SJSA1 (cell line): ENCODE results near the gene GNAT1. TPM values are rescaled to one million over a fixed set of nuclear protein-coding genes. Genes with fewer than 3 reads are reported as not detected.

Experiments used
- DNase-seq, 2 experiments: peaks; one replicate each; pipeline ENCODE4 v3.0.0-alpha.2; 2015 to 2020; ENCODE audit warnings: low spot score in 2 of 2, low read depth in 1 of 2
- H3K27ac ChIP-seq: fragments of 250-450 bp; sonication (Bioruptor Pico); 2 replicates; pipeline ENCODE4 v1.5.1; 2020; ENCODE audit warnings: mild to moderate bottlenecking, moderate library complexity
- H3K27me3 ChIP-seq: fragments of 250-450 bp; sonication (Bioruptor Pico); replicated peaks from 2 replicates; pipeline ENCODE4 v1.5.1; 2020; ENCODE audit warnings: mild to moderate bottlenecking, moderate library complexity
- H3K36me3 ChIP-seq: fragments of 250-450 bp; sonication (Bioruptor Pico); 2 replicates; pipeline ENCODE4 v1.5.1; 2020; ENCODE audit warnings: mild to moderate bottlenecking
- H3K4me1 ChIP-seq: fragments of 250-450 bp; sonication (Bioruptor Pico); replicated peaks from 2 replicates; pipeline ENCODE4 v1.6.1; 2021; ENCODE audit warnings: mild to moderate bottlenecking
- H3K4me3 ChIP-seq: fragments of 250-450 bp; sonication (Bioruptor Pico); 2 replicates; pipeline ENCODE4 v1.5.1; 2020; ENCODE audit warnings: mild to moderate bottlenecking
- H3K9me3 ChIP-seq: fragments of 250-450 bp; sonication (Bioruptor Pico); replicated peaks from 2 replicates; pipeline ENCODE4 v1.5.1; 2020; ENCODE audit warnings: mild to moderate bottlenecking
- total RNA-seq: library from RNA; depleted of rRNA; stranded (reverse); fragments of >200 nt; shearing (Covaris generic); gene quantifications from 2 replicates; pipeline ENCODE4 v1.2.3, GENCODE V29; 2014; rRNA removed

Gene GNAT1
- total RNA-seq, 1 experiment from 2014 or later = not detected

DNA sequence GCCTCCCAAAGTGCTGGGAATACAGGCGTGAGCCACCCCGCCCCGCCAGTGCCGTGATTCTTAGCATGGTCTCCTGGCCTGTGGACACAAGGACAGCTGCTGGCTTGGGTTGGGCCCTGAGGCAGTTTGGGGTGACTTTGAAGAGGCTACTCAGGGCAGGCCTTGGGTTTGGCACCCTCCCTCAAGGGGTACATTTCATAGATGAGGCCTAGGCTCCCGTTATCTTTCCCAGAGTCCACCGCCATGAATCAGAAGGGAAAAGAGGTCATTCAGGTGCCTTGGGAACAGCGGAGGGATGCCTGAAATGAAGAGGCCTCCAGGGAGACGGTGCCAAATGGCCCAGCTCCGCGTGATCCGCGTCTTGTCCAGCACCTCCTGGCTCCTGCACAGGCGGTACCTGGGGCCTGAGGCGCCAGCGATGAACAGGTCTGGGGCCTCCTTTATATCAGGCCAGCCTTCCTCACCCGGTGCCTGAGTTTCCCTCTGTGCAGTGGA lies 53.9 kb downstream of the GNAT1 start:
- no peak overlapping the region for H3K4me3 ChIP-seq

DNA sequence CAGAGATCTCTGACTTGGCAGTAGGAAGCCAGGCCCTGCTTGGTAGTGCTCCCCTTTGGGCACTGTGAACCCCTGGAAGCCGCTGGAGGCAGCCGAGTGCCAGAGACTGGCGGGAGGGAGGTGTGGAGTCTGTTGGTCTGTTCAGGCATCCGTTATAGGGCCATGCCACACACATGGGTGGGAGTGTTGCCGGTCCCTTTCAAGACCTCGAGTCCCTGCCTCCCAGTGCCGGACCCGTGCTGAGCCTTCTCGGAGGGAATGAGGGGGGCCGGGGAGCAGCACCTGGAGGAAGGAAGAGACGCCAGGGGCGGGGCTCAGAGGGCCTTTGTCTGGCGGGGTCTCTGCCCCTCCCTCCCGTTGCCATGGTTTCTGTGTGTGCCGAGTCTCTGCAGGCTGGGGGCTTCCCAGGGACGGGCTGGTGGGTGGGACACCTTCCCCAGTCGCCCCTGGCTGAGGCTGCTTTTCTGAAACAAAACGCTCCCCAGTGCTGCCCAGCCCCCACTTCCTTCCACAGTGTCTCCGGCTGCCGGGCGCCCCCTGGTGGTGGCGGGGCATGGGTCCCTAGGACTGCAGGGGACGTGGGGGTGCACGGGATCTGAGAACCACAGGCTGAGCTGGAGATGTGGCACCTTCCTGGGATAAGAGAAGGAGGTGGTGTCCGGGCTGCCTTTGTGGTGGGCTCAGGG lies 54.6 kb downstream of the GNAT1 start:
- peak; percentile 89 to 91 for DNase-seq
- H3K4me3 ChIP-seq = peak overlapping the region; percentile 20
- peak overlapping the region; percentile 71 for H3K27ac ChIP-seq
- peaks cover 71% of the 10 kb centered on the region for H3K36me3 ChIP-seq
- peaks cover 65% of the 10 kb centered on the region for H3K4me1 ChIP-seq
- H3K27me3 ChIP-seq = no peaks in the 10 kb centered on the region
- no peaks in the 10 kb centered on the region for H3K9me3 ChIP-seq

More for the DNA sequence above, 53.9 kb downstream of the GNAT1 start:
- DNase-seq = no peak
- peaks cover 65% of the 10 kb centered on the region for H3K4me1 ChIP-seq
- H3K27ac ChIP-seq = peak overlapping the region; percentile 71
- H3K36me3 ChIP-seq = peaks cover 67% of the 10 kb centered on the region
- H3K27me3 ChIP-seq = no peaks in the 10 kb centered on the region
- no peaks in the 10 kb centered on the region for H3K9me3 ChIP-seq

DNA sequence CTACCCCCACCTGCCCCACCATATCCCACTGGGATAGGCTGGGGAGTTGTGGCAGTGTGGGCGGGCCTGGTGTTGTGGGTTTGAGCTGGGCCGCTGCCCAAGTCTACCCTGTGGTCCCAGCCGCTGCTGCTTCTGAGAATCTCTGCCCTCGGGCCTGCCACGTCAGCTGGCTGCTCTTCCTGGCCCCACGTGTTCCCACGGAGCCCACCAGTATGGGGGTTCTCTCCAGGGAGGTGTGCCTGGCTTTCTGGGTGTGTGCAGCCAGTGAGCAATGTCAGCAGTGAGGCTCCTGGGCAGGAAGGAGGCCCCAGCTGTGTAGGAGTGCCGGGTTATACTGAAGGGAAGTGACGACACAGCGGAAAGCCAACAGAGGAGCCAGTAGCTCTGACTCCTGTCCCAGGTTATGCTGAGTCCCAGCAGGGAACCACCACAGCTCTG lies 55.1 kb downstream of the GNAT1 start:
- H3K36me3 ChIP-seq = peaks cover 74% of the 10 kb centered on the region
- peak overlapping the region; percentile 71 for H3K27ac ChIP-seq
- H3K4me1 ChIP-seq = peaks cover 71% of the 10 kb centered on the region
- no peaks in the 10 kb centered on the region for H3K27me3 ChIP-seq
- H3K9me3 ChIP-seq = no peaks in the 10 kb centered on the region
- H3K4me3 ChIP-seq = no peak overlapping the region
- DNase-seq = peak; percentile 85 to 91

Other genes with a start within 250 kb of the GNAT1 start
- 65.3 and 84.6 TPM in 2 replicates for gene RBM5, start 102.7 kb upstream of the GNAT1 start, total RNA-seq
- gene SEMA3F, start 36.3 kb upstream of the GNAT1 start, total RNA-seq = 0.58 and 1.9 TPM in 2 replicates
- gene SLC38A3, start 13.7 kb downstream of the GNAT1 start, total RNA-seq = not detected in 2 replicates
- 178 and 214 TPM in 2 replicates for gene GNAI2, start 44.6 kb downstream of the GNAT1 start, total RNA-seq
- gene SEMA3B, start 77.5 kb downstream of the GNAT1 start, total RNA-seq = 2.6 and 6.5 TPM in 2 replicates
- not detected in 2 replicates for gene LSMEM2, start 87.5 kb downstream of the GNAT1 start, total RNA-seq
- gene IFRD2, start 100.8 kb downstream of the GNAT1 start, total RNA-seq = 70.9 and 81.8 TPM in 2 replicates
- gene HYAL3, start 107.8 kb downstream of the GNAT1 start, total RNA-seq = 1.6 and 3.1 TPM in 2 replicates
- gene NAA80, start 107.8 kb downstream of the GNAT1 start, total RNA-seq = 0.47 and 2.2 TPM in 2 replicates
- 0.18 TPM in 1 of 2 replicates, not detected in the other for gene HYAL1, start 112.0 kb downstream of the GNAT1 start, total RNA-seq
- 27.5 and 41.9 TPM in 2 replicates for gene HYAL2, start 131.1 kb downstream of the GNAT1 start, total RNA-seq
- gene TUSC2, start 136.6 kb downstream of the GNAT1 start, total RNA-seq = 18.7 and 46.7 TPM in 2 replicates
- gene RASSF1, start 149.2 kb downstream of the GNAT1 start, total RNA-seq = 17.4 and 21.1 TPM in 2 replicates
- gene ZMYND10, start 154.1 kb downstream of the GNAT1 start, total RNA-seq = 0.97 TPM in 1 of 2 replicates, not detected in the other
- gene NPRL2, start 159.2 kb downstream of the GNAT1 start, total RNA-seq = 4.9 and 9.9 TPM in 2 replicates
- 13.7 and 14.3 TPM in 2 replicates for gene CYB561D2, start 159.3 kb downstream of the GNAT1 start, total RNA-seq
- gene TMEM115, start 167.9 kb downstream of the GNAT1 start, total RNA-seq = 40.6 and 51.2 TPM in 2 replicates